ENCODE results near the gene PHF21A.

Gene PHF21A

GRCh38 chr11:46072172-46072964 is 48.9 kb downstream of the PHF21A start:
- DNase-seq, result no peak

GRCh38 chr11:46071091-46071490 is 50.2 kb downstream of the PHF21A start:
- DNase-seq, result no peak

- DNase-seq, result no peak
These were observed 51.7 kb downstream of the PHF21A start for GRCh38 chr11:46069595-46069994.

GRCh38 chr11:46066335-46066734 is 54.9 kb downstream of the PHF21A start:
- no peak for DNase-seq

- DNase-seq, result no peak
These were observed 55.6 kb downstream of the PHF21A start for GRCh38 chr11:46065681-46066080.

- no peak for DNase-seq
These were observed 57.0 kb downstream of the PHF21A start for GRCh38 chr11:46064221-46064620.

GRCh38 chr11:46063138-46063537 is 58.1 kb downstream of the PHF21A start:
- no peak for DNase-seq

- DNase-seq, result no peak
These were observed 61.2 kb downstream of the PHF21A start for GRCh38 chr11:46060013-46060412.

GRCh38 chr11:46057489-46057888 is 63.8 kb downstream of the PHF21A start:
- DNase-seq, result no peak

- no peak for DNase-seq
These were observed 65.9 kb downstream of the PHF21A start for GRCh38 chr11:46055371-46055770.

GRCh38 chr11:46051102-46051501 is 70.2 kb downstream of the PHF21A start:
- no peak for DNase-seq

GRCh38 chr11:46050662-46051061 is 70.6 kb downstream of the PHF21A start:
- no peak for DNase-seq

GRCh38 chr11:46050003-46050461 is 71.2 kb downstream of the PHF21A start:
- no peak for DNase-seq

- no peak for DNase-seq
These were observed 71.8 kb downstream of the PHF21A start for GRCh38 chr11:46049325-46049897.

GRCh38 chr11:46048198-46048597 is 73.1 kb downstream of the PHF21A start:
- DNase-seq, result no peak

GRCh38 chr11:46047520-46047919 is 73.7 kb downstream of the PHF21A start:
- no peak for DNase-seq

GRCh38 chr11:46045811-46046210 is 75.4 kb downstream of the PHF21A start:
- DNase-seq, result no peak

- DNase-seq, result no peak
These were observed 76.7 kb downstream of the PHF21A start for GRCh38 chr11:46044601-46045000.

GRCh38 chr11:46039990-46040389 is 81.3 kb downstream of the PHF21A start:
- no peak for DNase-seq

GRCh38 chr11:46038529-46038928 is 82.7 kb downstream of the PHF21A start:
- DNase-seq, result no peak

- no peak for DNase-seq
These were observed 84.3 kb downstream of the PHF21A start for GRCh38 chr11:46036969-46037368.

- DNase-seq, result no peak
These were observed 85.2 kb downstream of the PHF21A start for GRCh38 chr11:46036009-46036408.

- DNase-seq, result no peak
These were observed 87.2 kb downstream of the PHF21A start for GRCh38 chr11:46034041-46034440.

GRCh38 chr11:46026606-46027293 is 94.5 kb downstream of the PHF21A start:
- DNase-seq, result no peak
